Measurements from ENCODE around the gene HBM.

The HBM gene

DNA sequence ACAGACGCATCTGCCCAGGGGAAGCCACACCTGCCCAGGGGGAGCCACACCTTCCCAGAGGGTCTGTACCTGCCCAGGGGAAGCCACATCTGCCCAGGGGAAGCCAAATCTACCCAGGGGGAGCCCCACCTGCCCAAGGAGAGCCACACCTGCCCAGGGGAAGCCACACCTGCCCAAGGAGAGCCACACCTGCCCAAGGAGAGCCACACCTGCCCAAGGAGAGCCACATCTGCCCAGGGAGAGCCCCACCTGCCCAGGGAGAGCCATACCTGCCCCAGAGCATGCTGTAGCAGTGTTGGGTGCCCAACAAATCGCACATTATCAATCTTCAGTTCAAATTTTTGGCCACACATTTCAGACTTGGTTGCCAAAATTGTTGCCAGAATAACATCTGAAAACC, 46.9 kb upstream of the HBM start:
- ATAC-seq (ENCODE audit: insufficient read depth, low read depth) (no peak), DNase-seq (no peak)
- H3K27me3 ChIP-seq (ENCODE audit: insufficient read depth, low read length, poor library complexity), result no peaks in the 10 kb centered on the region
- TF ChIP-seq, protein P1, sequence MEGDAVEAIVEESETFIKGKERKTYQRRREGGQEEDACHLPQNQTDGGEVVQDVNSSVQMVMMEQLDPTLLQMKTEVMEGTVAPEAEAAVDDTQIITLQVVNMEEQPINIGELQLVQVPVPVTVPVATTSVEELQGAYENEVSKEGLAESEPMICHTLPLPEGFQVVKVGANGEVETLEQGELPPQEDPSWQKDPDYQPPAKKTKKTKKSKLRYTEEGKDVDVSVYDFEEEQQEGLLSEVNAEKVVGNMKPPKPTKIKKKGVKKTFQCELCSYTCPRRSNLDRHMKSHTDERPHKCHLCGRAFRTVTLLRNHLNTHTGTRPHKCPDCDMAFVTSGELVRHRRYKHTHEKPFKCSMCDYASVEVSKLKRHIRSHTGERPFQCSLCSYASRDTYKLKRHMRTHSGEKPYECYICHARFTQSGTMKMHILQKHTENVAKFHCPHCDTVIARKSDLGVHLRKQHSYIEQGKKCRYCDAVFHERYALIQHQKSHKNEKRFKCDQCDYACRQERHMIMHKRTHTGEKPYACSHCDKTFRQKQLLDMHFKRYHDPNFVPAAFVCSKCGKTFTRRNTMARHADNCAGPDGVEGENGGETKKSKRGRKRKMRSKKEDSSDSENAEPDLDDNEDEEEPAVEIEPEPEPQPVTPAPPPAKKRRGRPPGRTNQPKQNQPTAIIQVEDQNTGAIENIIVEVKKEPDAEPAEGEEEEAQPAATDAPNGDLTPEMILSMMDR (IDR thresholded peaks at IDR 0.05; ENCODE audit: borderline replicate concordance, extremely low read depth, low read length, poor library complexity, severe bottlenecking), result no peak
- no peak for TF ChIP-seq EZH2 (IDR thresholded peaks at IDR 0.05; ENCODE audit: borderline replicate concordance, low read depth, low read length, severe bottlenecking)
- no peak overlapping the region for H3K4me2 ChIP-seq (ENCODE audit: insufficient read depth, low read length)
- no peak overlapping the region for H3K9ac ChIP-seq (ENCODE audit: low read depth, low read length)
- H3K9me3 ChIP-seq (ENCODE audit: insufficient read depth, low read length, severe bottlenecking), result no peaks in the 10 kb centered on the region
- H3K4me1 ChIP-seq (ENCODE audit: insufficient read depth, low read length), result no peaks in the 10 kb centered on the region
- H3K36me3 ChIP-seq (ENCODE audit: insufficient read depth, low read length), result peaks cover 40% of the 10 kb centered on the region
- peaks cover 8% of the 10 kb centered on the region; the same call in 1 of the 2 replicates for H3K79me2 ChIP-seq (ENCODE audit: insufficient read depth, low read length)
- peaks cover 29% of the 10 kb centered on the region for H4K20me1 ChIP-seq (ENCODE audit: insufficient read depth, low read length)
- no peak overlapping the region for H3K27ac ChIP-seq (ENCODE audit: low read length)
- no peak overlapping the region for H2AFZ ChIP-seq (ENCODE audit: low read depth, low read length)
- H3K4me3 ChIP-seq (ENCODE audit: low read depth in 1 of 2, low read length in 2 of 2), result no peak overlapping the region

DNA sequence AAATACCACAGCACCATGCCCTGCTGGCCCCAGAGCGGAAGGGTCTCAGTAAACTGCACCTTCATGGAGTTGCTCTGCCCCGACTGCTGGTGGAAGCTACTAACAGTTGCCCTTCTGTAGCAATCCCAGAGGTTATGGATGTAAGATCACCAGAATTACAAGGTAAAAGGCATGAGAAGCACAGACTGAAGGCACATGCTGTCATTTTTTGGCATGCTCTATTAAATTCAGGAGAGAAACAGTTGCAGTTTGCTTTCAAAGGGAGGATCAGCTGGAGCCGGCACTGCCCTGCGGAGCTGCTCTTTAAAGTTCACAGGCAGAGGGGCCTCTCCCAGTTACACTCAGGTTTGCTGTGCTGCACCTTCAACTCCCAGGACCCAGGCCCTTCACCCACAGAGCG, 46.5 kb upstream of the HBM start:
- Histone ChIP-seq H3K4me2 (ENCODE audit: insufficient read depth, low read length) (no peak overlapping the region), H3K9ac (ENCODE audit: low read depth, low read length) (no peak overlapping the region), H3K27me3 (ENCODE audit: insufficient read depth, low read length, poor library complexity) (no peaks in the 10 kb centered on the region), H3K4me1 (ENCODE audit: insufficient read depth, low read length) (no peaks in the 10 kb centered on the region), H3K79me2 (ENCODE audit: insufficient read depth, low read length) (peaks cover 10% of the 10 kb centered on the region; the same call in 1 of the 2 replicates), H3K27ac (ENCODE audit: low read length) (no peak overlapping the region), H3K36me3 (ENCODE audit: insufficient read depth, low read length) (peaks cover 35% of the 10 kb centered on the region), H4K20me1 (ENCODE audit: insufficient read depth, low read length) (peaks cover 27% of the 10 kb centered on the region), H2AFZ (ENCODE audit: low read depth, low read length) (no peak overlapping the region), H3K4me3 (ENCODE audit: low read depth in 1 of 2, low read length in 2 of 2) (no peak overlapping the region), H3K9me3 (ENCODE audit: insufficient read depth, low read length, severe bottlenecking) (no peaks in the 10 kb centered on the region)
- no peak for ATAC-seq (ENCODE audit: insufficient read depth, low read depth)
- TF ChIP-seq, protein P1 (IDR thresholded peaks at IDR 0.05; ENCODE audit: borderline replicate concordance, extremely low read depth, low read length, poor library complexity, severe bottlenecking), result no peak
- TF ChIP-seq EZH2 (IDR thresholded peaks at IDR 0.05; ENCODE audit: borderline replicate concordance, low read depth, low read length, severe bottlenecking), result no peak
- no peak for DNase-seq

DNA sequence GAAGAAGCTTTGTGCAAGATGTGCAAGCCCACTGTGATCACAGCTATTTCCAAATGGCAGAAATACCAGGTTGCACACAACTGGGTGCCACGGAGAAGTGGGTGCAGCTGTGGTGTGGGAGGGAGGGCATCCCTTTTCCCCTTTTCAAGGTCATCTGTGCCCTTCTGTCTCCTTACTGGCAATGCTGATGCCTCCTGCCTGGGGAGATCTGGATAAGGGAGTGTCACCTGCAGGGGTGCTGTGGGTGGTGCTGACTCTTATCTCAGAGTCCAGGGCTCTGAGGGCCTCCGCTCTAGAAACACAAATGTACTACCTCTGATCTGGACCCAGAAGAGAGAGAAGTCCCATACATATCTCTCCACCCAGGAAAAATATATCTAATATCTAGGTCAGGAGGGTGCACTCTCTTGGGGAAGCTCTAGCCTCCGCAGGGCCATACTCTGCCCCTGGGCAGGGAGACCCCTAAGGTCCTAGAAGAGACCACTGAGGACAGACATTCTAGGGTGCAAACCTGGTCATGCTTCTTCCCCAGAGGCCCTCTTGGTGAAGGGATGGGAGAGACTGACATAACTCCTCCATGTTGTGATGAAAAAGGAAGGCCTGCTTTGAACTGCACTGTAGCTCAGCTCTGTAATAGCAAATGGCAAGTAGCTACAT, 45.8 kb upstream of the HBM start:
- no peaks in the 10 kb centered on the region for H3K9me3 ChIP-seq (ENCODE audit: insufficient read depth, low read length, severe bottlenecking)
- H4K20me1 ChIP-seq (ENCODE audit: insufficient read depth, low read length), result peaks cover 27% of the 10 kb centered on the region
- peaks cover 10% of the 10 kb centered on the region; the same call in 1 of the 2 replicates for H3K79me2 ChIP-seq (ENCODE audit: insufficient read depth, low read length)
- no peak for ATAC-seq (ENCODE audit: insufficient read depth, low read depth)
- H3K4me2 ChIP-seq (ENCODE audit: insufficient read depth, low read length), result no peak overlapping the region
- no peak for DNase-seq
- no peak overlapping the region for H3K27ac ChIP-seq (ENCODE audit: low read length)
- no peak overlapping the region for H3K9ac ChIP-seq (ENCODE audit: low read depth, low read length)
- no peak for TF ChIP-seq EZH2 (IDR thresholded peaks at IDR 0.05; ENCODE audit: borderline replicate concordance, low read depth, low read length, severe bottlenecking)
- TF ChIP-seq, protein P1 (IDR thresholded peaks at IDR 0.05; ENCODE audit: borderline replicate concordance, extremely low read depth, low read length, poor library complexity, severe bottlenecking), result no peak
- H3K4me1 ChIP-seq (ENCODE audit: insufficient read depth, low read length), result no peaks in the 10 kb centered on the region
- H3K4me3 ChIP-seq (ENCODE audit: low read depth in 1 of 2, low read length in 2 of 2), result no peak overlapping the region
- H2AFZ ChIP-seq (ENCODE audit: low read depth, low read length), result no peak overlapping the region
- H3K36me3 ChIP-seq (ENCODE audit: insufficient read depth, low read length), result peaks cover 32% of the 10 kb centered on the region
- no peaks in the 10 kb centered on the region for H3K27me3 ChIP-seq (ENCODE audit: insufficient read depth, low read length, poor library complexity)
